ENCODE data around the gene DENND6B.

- TF ChIP-seq EZH2 (optimal IDR thresholded peaks at IDR 0.05; ENCODE audit: low read depth, low read length) (no peak), CTCF (IDR thresholded peaks at IDR 0.05; ENCODE audit: low read length) (no peak)
These were observed 67.5 kb downstream of the DENND6B start for GRCh38 chr22:50259302-50259701.

All from MM.1S (cell line).